Cortex of kidney (tissue), 1 donor: ENCODE measurements around the gene HOMER2.
"Not testable (repeated sequence)": the region's sequence is repeated elsewhere in the genome, so short reads cannot be mapped to it uniquely, and the experiment has no call there.

Source experiments
- DNase-seq: peaks from one replicate; lab custom pipeline; 2025; lab: John Stamatoyannopoulos, UW

The HOMER2 gene

DNA sequence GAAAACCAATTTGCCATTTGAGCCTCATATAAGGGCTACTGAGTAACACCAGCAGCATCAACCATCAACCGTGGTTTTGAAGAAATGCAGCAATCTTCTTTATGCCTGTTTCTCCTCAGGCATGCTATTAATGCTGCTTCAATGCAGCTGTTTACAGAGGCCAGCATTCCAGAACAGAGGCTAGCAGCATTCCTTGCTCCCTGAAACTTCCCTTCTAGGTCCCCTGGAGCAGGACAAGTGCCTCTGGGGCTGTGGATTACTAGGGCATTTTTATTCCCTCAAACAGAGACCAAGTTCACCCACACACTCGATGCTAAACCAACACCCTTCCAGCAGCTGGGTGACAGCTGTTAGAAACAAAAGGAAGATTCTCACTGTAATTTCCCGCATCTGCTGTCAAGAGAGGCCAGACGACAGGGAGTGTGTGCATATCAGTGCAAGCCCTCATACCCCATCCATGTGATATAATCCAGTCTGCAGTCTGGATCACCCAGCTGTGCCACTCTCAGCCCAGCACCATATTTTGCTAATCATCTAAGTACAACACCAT lies 57.5 kb downstream of the HOMER2 start:
- no peak for DNase-seq

DNA sequence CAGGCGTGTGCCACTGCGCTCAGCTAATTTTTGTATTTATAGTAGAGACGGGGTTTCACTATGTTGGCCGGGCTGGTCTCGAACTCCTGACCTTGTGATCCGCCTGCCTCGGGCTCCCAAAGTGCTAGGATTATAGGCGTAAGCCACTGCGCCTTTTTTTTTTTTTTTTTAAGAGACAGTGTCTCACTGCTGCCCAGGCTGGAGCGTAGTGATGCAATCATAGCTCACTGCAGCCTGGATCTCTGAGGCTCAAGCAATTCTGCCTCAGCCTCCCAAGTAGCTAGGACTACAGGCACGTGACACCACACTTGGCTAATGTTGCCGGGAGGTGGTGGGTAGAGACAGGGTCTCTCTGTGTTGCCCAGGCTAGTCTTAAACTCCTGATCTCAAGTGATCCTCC lies 59.0 kb downstream of the HOMER2 start:
- DNase-seq = not testable (repeated sequence)

DNA sequence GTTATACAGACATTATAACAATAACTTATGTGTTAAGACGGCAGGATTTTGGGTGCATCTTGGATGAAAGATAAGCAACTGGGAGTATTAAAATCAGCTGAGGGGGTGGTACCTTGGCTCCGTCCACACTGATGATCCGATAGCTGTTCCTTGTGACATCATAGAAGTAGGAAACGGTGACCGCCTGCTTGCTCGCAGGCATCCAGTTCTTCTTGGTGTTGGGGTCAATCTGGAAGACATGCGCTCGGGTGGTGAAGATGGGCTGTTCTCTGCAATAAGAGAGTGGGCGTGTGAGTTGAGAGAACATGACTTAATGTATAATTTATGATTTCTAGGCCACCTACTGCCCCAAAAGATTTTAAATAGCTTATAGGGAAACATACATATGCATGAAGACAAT lies 59.9 kb downstream of the HOMER2 start:
- no peak for DNase-seq

DNA sequence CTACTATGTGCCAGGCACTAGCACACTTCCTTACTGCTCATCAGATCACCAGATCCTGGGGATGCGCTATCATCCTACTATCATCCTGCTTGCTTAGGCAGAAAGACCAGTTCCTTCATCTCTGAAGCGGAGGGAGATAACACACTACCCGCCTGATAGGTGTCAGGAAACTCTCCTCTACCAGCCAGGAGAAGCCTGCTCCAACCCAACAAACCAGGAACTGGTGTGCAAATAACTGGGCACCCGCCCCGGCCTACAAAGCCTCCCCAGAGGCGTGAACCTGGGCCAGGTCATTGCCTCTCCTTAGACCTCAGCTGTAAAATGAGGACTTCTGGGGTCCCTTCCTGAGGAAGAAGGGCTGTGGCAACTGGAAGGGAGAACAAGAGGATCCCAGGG lies 61.5 kb downstream of the HOMER2 start:
- no peak for DNase-seq

DNA sequence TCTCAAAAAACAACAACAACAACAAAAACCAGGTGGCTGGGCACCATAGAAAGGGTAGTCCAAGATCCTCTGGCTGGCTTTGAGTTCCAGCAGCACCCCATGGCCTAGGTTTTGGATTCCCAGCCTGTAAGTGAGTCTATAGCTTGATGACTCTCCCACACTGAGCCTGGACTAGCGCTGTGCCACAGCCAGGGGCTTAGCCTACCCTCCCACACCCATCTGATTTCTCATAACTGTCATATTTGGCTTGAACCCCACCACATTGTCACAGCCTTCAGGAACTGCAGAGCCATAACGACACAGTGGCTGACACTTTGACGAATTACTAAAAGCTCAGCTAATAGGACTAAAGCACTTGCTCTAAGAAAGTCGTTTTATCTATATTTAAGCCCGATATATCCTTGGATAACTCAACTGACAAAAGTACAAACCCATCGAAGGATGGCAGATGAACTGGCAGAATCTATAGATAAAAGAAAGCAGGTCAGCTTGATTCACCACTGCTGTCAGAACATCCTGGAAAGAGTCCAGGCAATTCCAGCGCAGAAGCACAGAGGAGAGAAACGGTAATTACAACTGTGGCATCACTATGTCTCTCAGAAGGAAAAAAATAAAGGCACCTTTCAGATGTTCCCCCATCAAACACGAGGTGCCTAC lies 62.1 kb downstream of the HOMER2 start:
- DNase-seq = no peak

DNA sequence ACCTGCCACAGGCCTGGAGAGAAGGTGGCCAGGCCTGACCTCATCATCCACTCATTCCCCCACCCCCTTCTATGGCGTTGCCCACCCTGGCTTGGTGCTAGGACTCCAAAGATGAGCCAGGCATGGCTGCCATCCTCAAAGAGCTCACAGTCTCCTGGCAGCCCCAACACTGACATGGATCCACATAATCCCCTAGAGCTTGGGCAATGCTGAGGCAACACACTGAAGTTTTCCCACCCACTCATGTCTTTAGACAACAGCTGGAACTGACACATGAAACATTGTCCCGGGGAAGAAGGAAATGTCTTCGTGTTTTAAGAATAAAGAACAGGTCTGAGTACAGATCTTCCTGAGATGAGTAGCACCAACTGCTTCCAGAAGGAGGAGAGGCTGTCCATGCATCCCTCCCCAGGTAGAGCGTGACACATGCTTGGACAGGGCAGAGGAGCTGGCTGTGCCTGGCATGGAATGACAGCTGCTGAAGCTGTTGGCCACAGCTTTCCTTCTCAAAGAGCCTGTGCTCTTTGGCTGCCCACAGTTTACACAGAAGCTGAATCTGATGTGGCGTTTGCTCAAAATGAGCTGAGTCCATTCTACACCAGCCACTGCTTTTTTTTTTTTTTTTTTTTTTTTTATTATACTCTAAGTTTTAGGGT lies 70.1 kb downstream of the HOMER2 start:
- no peak for DNase-seq

DNA sequence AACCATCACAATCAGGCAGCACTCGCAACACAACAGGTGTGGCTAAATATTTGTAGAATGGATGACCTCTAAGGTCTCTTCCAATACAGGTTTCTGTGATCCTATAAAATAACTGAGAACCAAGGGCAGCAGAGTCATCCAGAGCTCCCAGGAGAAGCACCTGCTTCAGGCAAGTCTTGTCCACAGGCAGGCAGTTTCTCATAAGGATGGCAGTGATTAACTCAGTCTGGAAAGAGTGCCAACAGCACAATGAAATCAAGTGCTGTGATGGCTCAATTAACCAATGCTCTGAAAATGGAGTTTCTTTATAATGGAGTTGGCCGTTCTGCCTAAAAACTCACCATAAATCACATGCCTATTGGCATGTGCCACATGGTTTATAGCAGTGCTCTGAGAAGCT lies 70.8 kb downstream of the HOMER2 start:
- DNase-seq = no peak

DNA sequence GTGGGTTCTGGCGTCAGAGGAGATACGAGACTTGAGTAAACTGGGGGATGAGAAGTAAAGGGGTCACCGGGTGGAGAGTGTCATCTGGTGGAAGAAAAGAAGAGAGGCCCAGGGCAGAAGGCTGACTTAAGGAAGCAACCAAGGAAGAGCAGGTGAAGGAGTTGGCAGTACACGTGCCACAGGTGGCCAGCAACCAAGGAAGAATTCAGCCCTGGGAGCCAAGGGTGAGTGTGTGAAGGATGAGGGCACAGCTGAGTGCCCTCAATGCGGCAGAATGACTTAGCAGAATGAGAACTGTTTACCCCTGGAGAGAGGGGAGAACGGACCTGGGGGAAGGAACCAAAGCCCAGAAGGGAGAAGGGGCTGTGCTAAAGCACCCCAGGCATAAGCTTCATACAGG lies 71.8 kb downstream of the HOMER2 start:
- DNase-seq = no peak

DNA sequence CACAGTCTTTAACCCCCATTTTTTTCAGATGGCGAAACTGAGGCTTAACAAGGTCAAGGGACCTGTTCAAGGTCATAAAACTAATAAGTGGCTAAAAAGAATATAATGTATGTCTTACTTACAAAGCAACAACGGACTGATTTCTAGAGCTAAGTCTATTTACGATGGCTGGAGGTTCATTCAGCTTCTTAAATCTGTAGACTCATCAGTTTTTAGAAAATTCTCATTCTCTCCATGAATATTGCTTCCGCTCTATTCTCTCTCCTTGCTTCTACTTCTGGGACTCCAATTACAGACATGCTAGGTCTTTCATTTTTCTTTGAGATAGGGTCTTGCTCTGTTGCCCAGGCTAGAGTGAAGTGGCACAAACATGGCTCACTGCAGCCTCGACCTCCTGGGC lies 74.2 kb downstream of the HOMER2 start:
- DNase-seq = no peak

DNA sequence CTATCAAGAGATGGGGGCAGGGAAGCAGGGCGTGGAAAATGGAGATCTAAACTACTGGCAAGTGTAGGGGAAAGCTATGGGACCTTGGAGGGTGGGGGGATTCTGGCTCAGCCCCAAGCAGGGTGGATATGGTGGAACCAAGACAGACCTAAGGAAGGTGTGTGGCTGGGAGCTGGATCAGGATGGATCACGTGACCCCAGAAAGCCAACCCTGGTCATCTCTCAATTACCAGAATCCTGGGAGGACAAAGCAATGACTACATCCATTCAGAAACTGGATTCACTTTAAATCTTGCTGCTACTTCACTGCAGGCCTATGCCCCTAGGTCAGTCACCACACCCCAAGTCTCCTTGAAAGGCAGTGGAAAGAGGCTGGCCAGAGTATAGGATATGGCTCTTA lies 74.7 kb downstream of the HOMER2 start:
- DNase-seq = no peak

DNA sequence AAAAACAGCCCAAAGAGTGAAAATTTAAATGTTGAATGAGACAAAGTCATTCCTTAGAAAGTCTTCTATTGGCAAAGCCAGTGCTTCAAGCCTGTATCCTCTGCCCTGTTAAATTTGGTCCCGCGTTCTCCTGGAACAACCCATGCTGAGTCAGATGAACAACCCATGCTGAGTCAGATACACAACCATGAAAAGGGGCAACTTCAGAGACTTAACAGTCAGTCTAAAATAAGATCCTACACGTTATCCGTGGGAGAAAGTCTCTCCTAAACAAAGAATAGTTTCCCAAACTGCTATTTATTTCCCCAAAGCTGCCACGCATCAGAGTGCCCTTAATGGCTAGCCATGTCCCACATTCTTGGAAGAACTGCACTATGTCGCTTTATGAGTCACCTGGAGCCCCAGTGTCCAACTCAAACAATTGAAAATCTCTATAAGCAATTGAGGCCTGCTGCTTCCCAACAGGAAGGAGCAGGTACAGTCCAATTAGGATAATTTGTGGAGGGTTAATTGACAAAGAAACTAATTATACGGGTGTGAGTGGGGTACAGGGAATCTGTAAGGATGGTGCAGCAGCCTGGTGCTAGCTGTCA lies 77.0 kb downstream of the HOMER2 start:
- no peak for DNase-seq

DNA sequence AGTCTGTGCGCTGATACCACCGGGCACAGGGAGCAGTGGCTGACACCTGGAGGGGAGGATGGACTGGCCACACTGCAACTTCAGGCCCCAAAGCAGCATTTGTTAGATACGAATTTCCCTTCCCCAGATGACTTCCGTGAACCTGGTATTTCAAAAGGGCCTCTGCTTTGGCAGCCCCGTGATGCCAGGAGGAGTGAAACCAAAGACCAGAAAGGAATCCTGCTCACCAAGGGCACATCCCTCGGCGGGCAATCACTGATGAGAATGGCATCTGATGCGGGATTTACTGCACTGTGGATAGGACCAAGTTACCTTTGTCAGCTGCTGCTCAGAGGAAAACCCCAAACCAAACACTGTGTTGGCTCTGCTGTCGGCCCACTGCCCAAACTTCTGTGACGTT lies 77.6 kb downstream of the HOMER2 start:
- DNase-seq = no peak

DNA sequence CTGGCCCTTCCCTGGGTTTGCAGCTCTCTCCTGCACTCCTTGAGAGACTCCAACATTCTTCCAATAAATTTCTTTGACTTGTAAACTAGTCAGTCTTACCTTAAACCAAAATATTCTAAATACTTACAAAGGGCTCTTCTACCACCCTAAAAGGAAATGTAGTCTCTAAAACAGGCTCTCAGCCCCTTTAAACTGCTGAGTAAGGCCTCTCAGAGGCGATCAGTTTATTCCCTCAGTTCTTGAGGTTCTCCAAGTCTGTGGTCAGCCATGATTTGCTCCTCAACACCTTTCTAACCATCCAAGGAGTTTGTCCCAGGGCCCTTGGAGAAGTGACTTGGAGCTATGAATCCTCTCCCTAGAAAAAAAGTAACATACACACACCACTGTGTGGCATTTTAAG lies 78.3 kb downstream of the HOMER2 start:
- DNase-seq = no peak

DNA sequence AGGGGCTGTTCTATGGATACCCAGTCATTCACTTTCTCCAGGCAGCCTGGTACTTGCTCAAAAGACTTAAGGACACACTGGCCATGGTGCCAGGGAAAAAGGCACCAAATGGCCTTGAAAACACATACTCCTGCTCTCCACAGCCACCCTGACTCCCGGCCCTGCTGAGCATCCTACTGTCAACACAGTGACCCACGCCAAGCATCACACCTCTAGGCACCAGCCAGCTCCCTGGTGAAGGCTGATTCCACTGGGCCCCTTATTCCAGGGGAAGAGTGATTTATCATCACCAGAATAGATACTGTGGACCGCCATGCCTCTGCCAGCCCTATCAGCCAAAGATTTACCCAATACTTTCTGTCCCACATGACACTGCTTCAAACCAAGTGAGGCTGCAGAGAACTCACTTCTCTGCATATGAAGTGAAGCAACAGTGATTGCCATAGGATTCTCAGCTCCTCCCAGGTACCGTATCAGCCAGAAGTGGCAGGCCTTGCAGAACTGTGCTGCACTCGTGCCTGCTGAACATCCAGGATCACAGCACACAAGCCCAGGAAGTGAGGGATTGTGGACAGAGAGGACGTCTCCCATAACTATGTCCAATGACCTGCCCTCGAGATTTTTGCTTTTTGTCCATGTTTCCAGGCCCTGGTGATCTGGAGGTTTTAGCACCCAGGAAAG lies 79.4 kb downstream of the HOMER2 start:
- no peak for DNase-seq

DNA sequence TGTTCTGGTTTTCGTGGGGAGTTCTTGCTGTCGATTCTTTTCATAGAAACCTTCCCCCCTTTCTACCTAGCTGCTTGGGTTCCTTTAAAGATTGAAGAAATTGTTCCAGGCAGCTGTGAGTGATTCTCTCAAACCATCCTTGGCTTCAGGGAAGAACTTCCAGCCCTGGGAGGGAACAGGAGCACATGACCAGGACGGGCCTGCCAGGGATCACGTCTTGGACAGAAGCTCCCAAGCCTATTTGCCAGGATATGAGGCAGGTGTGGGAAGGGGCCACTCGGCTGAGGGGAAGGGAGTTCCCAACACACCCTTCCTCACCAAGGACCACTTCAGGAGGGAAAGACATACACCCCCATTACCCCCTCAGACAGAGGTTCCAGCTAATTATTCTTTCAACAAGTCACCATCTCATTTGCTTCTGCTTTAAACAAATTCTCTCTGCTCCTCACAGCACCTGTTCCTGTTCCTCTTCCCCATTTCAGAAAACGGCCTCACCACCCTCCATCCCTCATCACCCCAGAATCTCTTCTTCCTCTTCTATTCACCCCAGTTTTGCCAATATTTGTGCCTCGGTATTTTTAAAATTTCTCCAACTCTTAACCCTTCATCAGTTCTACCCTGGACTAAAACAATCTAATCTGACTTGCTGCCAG lies 80.6 kb downstream of the HOMER2 start:
- no peak for DNase-seq

DNA sequence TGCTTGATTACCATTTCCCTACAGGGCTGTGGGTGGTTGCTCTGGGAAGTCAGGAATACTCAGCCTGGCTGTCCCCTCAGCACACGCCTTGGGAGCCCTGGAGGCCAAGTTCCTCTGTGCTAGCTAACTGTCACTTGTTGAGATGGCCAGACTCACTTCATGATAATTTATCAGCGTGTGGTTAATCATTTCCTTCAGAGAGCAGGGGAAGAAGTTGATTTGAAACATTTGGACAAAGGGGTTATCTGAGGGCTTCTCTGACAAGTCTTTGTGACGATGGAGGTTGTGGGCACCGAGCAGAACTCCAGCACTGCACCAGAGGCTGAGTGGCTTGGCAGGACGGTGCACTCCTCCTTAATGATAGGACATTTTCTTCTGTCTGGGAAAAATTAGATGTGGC lies 81.2 kb downstream of the HOMER2 start:
- DNase-seq = no peak

DNA sequence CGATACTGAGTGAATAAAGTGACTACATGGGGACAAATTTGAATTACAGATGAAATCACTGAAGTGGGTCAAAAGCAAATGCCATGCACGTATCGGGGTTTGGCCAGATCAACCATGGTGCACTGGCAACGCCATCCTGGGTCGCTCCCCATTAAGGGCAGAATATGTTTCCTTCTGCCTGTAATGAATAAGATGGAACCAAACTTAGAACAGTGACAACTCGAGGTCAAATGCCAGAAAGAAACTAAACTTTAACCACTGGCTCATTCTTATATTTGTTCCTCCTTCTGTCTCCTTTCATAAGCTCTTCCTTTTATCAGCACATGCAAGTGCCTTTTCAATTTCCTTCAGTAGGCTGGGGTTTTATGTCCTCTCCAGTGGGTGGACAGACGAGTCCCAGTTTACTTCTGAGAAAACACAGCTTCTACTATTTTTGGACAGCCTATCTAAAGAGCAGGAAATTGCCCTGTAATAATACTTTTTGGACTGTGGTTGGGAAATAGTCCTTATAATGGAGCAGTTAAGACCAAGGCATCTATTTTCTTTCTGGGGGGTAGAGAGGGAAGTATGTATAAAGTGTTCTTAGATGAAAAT lies 81.7 kb downstream of the HOMER2 start:
- DNase-seq = no peak

DNA sequence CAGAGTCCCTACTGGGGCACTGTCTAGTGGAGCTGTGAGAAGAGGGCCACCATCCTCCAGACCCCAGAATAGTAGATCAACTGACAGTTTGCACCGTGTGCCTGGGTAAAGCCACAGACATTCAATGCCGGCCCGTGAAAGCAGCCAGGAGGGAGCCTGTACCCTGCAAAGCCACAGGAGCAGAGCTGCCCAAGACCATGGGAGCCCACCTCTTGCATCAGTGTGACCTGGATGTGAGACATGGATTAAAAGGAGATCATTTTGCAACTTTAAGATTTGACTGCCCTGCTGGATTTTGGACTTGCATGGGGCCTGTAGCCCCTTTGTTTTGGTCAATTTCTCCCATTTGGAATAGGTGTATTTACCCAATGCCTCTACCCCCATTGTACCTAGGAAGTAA lies 86.5 kb downstream of the HOMER2 start:
- not testable (repeated sequence) for DNase-seq

DNA sequence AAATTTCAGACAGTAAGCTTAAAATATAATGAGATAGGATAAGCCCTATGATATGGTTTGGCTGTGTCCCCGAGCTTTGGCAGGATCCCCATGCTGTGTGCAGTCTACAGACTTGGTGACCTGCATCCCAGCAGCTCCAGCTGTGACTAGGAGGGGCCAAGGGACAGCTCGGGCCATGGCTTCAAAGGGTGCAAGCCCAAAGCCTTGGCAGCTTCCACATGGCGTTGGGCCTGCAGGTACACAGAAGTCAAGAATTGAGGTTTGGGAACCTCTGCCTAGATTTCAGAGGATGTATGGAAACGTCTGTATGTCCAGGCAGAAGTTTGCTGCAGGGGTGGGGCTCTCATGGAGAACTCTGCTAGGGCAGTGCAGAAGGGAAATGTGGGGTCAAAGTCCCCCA lies 86.9 kb downstream of the HOMER2 start:
- not testable (repeated sequence) for DNase-seq

DNA sequence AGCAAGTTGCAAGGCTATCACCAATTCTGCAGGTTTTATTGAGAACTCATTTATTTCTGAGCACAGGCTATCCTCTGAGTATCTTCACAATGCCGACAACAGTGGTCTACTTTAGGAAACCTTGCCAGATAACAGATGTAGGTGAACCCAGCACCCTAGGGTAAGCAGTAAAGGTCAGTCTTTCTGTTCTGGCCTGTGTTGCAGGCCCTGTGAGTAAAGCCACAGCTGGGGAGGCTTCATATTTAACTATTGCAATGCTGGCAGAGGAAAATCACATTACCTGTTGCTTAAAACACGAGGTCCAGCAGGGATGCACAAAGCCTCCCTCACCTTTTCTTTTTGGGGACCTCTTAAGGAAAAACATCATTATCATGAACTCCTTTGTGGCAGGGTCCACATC lies 87.6 kb downstream of the HOMER2 start:
- no peak for DNase-seq

DNA sequence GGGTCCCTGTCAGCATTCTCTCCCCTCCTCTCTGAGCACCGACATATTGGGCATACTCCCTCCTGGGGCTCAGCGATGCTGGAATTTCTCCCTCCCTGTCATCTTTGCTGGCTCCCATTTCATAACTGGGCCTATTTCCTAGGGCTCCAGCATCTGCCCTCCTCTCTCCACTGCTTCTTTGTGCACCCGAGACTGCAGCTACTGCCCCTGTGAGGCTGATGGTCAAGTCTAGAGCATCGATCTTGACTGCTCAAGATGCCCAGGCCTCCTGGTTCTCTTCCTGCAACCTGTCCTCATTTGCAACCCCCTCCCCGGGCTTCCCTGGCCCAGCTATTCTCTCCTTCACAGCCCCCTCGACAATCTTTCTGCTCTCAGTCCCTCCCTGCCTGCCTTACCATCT lies 89.6 kb downstream of the HOMER2 start:
- no peak for DNase-seq

DNA sequence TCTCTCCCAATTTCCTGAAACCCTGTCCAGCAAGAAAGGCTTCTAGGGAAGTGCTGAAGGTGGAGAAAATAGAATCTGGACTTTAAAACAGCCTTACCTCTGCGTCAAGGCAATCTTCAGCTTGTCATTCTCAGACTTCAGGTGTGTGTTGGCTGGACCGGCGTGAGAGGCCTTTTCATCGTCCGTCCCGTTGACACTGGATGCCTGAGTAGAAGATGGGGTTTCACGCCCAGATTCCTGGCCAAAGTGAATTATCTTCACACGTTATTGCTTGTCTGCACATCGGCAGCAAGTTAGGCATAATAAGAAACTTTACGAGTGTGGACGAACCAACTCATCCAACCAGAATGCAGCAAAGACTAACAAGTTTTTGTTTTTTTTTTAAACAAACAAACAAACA lies 93.6 kb downstream of the HOMER2 start:
- DNase-seq = no peak
